ENCODE data around the gene ZNF329. TPM values are rescaled to one million over a fixed set of nuclear protein-coding genes. Genes with fewer than 3 reads are reported as not detected.

The ZNF329 gene
- total and polyA plus RNA-seq, 2 of the 13 experiments (the other 11 are each of a cell fraction or from before 2014, with no cell fraction given): 3.8 to 9.6 TPM

DNA sequence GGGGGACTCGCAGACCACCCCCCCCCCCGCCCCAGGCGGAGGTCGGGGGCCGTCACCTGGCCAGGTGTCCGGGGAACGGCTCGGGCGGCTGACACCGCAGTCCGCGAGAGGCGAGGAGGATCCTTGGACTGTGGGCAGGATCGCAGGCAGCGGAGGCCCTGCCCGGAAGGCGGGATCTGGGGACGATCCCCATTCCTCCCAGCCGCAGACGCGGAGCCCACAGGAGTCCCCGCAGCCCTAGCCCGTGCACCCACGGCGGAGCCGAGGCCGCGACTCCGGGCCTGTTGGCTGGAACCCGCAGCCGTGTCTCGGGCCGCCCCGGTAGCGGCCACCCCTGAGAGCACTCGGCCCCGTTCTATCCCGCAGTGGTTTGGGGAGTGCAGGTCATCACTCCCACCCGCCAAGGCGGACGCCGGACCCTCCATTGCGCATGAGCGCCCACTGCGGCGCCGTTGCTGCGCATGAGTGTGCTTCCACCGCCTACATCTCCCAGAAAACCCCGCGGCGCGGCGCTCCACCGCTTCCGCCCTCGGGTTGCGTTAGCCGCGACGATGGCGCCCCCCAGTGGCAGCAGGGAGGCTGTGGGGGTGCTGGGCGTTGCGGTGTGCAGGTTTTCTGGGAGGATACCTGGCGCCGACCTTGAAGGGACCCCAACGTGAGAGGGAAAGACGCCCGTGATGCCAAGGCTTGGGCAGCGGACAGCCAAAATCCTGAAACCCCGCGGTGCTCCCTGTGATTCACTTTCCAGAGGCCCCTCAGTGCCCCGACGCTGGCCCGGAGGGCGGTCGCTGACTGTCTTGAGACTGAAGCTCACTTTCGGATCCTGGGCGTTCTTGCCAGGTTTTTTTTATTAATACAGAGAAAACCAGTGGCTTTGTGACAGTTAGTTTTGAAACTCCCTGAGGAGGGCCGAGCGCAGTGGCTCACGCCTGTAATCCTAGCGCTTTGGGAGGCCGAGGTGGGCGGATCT, 4.4 kb upstream of the ZNF329 start (continued):
- TF ChIP-seq, protein P1, sequence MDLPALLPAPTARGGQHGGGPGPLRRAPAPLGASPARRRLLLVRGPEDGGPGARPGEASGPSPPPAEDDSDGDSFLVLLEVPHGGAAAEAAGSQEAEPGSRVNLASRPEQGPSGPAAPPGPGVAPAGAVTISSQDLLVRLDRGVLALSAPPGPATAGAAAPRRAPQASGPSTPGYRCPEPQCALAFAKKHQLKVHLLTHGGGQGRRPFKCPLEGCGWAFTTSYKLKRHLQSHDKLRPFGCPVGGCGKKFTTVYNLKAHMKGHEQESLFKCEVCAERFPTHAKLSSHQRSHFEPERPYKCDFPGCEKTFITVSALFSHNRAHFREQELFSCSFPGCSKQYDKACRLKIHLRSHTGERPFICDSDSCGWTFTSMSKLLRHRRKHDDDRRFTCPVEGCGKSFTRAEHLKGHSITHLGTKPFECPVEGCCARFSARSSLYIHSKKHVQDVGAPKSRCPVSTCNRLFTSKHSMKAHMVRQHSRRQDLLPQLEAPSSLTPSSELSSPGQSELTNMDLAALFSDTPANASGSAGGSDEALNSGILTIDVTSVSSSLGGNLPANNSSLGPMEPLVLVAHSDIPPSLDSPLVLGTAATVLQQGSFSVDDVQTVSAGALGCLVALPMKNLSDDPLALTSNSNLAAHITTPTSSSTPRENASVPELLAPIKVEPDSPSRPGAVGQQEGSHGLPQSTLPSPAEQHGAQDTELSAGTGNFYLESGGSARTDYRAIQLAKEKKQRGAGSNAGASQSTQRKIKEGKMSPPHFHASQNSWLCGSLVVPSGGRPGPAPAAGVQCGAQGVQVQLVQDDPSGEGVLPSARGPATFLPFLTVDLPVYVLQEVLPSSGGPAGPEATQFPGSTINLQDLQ (CRISPR knock-in tag; IDR thresholded peaks at IDR 0.05): 0 out of 2 replicates have a peak, but pooled peaks have one; percentile 48
- TF ChIP-seq ZNF274 (CRISPR knock-in tag; IDR thresholded peaks at IDR 0.05) (peak; percentile 79; the same call in 1 of the 2 replicates), CENPT (CRISPR knock-in tag; IDR thresholded peaks at IDR 0.05; ENCODE audit: low read depth) (no peak), ZNF350 (CRISPR knock-in tag; IDR thresholded peaks at IDR 0.05; ENCODE audit: borderline replicate concordance, low read depth) (peak; percentile 92; the same call in 1 of the 2 replicates), ERF (CRISPR knock-in tag; IDR thresholded peaks at IDR 0.05) (peak; percentile 55), ETV6 (CRISPR knock-in tag; conservative IDR thresholded peaks at IDR 0.05) (no peak; the same call in 1 of the 2 replicates), ZNF749 (CRISPR knock-in tag; IDR thresholded peaks at IDR 0.05; ENCODE audit: borderline replicate concordance) (no peak; the same call in 1 of the 2 replicates), ZNF75D (CRISPR knock-in tag; IDR thresholded peaks at IDR 0.05; ENCODE audit: borderline replicate concordance) (no peak), ADNP (CRISPR knock-in tag; IDR thresholded peaks at IDR 0.05) (no peak), FOXA1 (IDR thresholded peaks at IDR 0.05) (no peak), FOXA1 (CRISPR knock-in tag; IDR thresholded peaks at IDR 0.05) (no peak), ZBTB43 (CRISPR knock-in tag; conservative IDR thresholded peaks at IDR 0.05) (no peak; the same call in 1 of the 2 replicates)
- TF ChIP-seq, protein P2, sequence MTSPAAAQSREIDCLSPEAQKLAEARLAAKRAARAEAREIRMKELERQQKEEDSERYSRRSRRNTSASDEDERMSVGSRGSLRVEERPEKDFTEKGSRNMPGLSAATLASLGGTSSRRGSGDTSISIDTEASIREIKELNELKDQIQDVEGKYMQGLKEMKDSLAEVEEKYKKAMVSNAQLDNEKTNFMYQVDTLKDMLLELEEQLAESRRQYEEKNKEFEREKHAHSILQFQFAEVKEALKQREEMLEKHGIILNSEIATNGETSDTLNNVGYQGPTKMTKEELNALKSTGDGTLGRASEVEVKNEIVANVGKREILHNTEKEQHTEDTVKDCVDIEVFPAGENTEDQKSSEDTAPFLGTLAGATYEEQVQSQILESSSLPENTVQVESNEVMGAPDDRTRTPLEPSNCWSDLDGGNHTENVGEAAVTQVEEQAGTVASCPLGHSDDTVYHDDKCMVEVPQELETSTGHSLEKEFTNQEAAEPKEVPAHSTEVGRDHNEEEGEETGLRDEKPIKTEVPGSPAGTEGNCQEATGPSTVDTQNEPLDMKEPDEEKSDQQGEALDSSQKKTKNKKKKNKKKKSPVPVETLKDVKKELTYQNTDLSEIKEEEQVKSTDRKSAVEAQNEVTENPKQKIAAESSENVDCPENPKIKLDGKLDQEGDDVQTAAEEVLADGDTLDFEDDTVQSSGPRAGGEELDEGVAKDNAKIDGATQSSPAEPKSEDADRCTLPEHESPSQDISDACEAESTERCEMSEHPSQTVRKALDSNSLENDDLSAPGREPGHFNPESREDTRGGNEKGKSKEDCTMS (CRISPR knock-in tag; conservative IDR thresholded peaks at IDR 0.05): no peak
- TF ChIP-seq, protein P3, sequence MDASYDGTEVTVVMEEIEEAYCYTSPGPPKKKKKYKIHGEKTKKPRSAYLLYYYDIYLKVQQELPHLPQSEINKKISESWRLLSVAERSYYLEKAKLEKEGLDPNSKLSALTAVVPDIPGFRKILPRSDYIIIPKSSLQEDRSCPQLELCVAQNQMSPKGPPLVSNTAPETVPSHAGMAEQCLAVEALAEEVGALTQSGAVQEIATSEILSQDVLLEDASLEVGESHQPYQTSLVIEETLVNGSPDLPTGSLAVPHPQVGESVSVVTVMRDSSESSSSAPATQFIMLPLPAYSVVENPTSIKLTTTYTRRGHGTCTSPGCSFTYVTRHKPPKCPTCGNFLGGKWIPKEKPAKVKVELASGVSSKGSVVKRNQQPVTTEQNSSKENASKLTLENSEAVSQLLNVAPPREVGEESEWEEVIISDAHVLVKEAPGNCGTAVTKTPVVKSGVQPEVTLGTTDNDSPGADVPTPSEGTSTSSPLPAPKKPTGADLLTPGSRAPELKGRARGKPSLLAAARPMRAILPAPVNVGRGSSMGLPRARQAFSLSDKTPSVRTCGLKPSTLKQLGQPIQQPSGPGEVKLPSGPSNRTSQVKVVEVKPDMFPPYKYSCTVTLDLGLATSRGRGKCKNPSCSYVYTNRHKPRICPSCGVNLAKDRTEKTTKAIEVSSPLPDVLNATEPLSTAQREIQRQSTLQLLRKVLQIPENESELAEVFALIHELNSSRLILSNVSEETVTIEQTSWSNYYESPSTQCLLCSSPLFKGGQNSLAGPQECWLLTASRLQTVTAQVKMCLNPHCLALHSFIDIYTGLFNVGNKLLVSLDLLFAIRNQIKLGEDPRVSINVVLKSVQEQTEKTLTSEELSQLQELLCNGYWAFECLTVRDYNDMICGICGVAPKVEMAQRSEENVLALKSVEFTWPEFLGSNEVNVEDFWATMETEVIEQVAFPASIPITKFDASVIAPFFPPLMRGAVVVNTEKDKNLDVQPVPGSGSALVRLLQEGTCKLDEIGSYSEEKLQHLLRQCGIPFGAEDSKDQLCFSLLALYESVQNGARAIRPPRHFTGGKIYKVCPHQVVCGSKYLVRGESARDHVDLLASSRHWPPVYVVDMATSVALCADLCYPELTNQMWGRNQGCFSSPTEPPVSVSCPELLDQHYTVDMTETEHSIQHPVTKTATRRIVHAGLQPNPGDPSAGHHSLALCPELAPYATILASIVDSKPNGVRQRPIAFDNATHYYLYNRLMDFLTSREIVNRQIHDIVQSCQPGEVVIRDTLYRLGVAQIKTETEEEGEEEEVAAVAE (CRISPR knock-in tag; IDR thresholded peaks at IDR 0.05; ENCODE audit: borderline replicate concordance): peak; percentile 67; the same call in 1 of the 2 replicates
- TF ChIP-seq, protein P4, sequence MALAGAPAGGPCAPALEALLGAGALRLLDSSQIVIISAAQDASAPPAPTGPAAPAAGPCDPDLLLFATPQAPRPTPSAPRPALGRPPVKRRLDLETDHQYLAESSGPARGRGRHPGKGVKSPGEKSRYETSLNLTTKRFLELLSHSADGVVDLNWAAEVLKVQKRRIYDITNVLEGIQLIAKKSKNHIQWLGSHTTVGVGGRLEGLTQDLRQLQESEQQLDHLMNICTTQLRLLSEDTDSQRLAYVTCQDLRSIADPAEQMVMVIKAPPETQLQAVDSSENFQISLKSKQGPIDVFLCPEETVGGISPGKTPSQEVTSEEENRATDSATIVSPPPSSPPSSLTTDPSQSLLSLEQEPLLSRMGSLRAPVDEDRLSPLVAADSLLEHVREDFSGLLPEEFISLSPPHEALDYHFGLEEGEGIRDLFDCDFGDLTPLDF (CRISPR knock-in tag; IDR thresholded peaks at IDR 0.05): peak; percentile 36; the same call in 1 of the 2 replicates
